PFSK-1 (cell line): ENCODE data around the gene TAAR6.

Experiments used
- FOXP2 ChIP-seq: optimal IDR thresholded peaks from 2 replicates; pipeline ENCODE3; 2011; ENCODE audit warnings: borderline replicate concordance, control low read depth, inconsistent platforms; ENCODE audit not compliant: insufficient read depth; ENCODE audit errors: extremely low read length, extremely low read depth
- POLR2AphosphoS5 ChIP-seq: IDR thresholded peaks from 2 replicates; pipeline ENCODE4 v1.6.1; 2012; ENCODE audit warnings: low read depth, mild to moderate bottlenecking, control low read depth, low read length, moderate library complexity
- SIN3A ChIP-seq: IDR thresholded peaks from 2 replicates; pipeline ENCODE4 v1.6.1; 2012; ENCODE audit warnings: mild to moderate bottlenecking, low read length, moderate library complexity, borderline replicate concordance; ENCODE audit not compliant: insufficient read depth
- TAF1 ChIP-seq: IDR thresholded peaks from 2 replicates; pipeline ENCODE4 v1.6.1; 2012; ENCODE audit warnings: low read length, control low read depth, borderline replicate concordance; ENCODE audit not compliant: insufficient read depth
- TF ChIP-seq, protein P1 (sequence below), 2 experiments: IDR thresholded peaks; 2 replicates each; pipeline versions ENCODE4 v1.6.1 to v1.8.0; 2011 to 2012; ENCODE audit warnings: low read depth in 2 of 2, low read length in 2 of 2, control low read depth in 1 of 2, inconsistent platforms in 1 of 2, mild to moderate bottlenecking in 1 of 2, moderate library complexity in 1 of 2; ENCODE audit not compliant: insufficient read depth in 1 of 2

GRCh38 chr6:132570221-132570777 lies at the start of gene TAAR6:
- TF ChIP-seq TAF1 (no peak), SIN3A (no peak), POLR2AphosphoS5 (no peak), FOXP2 (no peak)
- TF ChIP-seq, protein P1, sequence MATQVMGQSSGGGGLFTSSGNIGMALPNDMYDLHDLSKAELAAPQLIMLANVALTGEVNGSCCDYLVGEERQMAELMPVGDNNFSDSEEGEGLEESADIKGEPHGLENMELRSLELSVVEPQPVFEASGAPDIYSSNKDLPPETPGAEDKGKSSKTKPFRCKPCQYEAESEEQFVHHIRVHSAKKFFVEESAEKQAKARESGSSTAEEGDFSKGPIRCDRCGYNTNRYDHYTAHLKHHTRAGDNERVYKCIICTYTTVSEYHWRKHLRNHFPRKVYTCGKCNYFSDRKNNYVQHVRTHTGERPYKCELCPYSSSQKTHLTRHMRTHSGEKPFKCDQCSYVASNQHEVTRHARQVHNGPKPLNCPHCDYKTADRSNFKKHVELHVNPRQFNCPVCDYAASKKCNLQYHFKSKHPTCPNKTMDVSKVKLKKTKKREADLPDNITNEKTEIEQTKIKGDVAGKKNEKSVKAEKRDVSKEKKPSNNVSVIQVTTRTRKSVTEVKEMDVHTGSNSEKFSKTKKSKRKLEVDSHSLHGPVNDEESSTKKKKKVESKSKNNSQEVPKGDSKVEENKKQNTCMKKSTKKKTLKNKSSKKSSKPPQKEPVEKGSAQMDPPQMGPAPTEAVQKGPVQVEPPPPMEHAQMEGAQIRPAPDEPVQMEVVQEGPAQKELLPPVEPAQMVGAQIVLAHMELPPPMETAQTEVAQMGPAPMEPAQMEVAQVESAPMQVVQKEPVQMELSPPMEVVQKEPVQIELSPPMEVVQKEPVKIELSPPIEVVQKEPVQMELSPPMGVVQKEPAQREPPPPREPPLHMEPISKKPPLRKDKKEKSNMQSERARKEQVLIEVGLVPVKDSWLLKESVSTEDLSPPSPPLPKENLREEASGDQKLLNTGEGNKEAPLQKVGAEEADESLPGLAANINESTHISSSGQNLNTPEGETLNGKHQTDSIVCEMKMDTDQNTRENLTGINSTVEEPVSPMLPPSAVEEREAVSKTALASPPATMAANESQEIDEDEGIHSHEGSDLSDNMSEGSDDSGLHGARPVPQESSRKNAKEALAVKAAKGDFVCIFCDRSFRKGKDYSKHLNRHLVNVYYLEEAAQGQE (IDR thresholded peaks at IDR 0.05; ENCODE audit: insufficient read depth in 1 of 2, low read depth in 2 of 2, low read length in 2 of 2), result no peak
